ENCODE data around the gene MAP7.

Gene MAP7

GRCh38 chr6:136563386-136564152 lies 13.3 kb upstream of the MAP7 start:
- DNase-seq = no peak

- DNase-seq = no peak
Measured at GRCh38 chr6:136562211-136562610, 12.0 kb upstream of the MAP7 start.

DNA sequence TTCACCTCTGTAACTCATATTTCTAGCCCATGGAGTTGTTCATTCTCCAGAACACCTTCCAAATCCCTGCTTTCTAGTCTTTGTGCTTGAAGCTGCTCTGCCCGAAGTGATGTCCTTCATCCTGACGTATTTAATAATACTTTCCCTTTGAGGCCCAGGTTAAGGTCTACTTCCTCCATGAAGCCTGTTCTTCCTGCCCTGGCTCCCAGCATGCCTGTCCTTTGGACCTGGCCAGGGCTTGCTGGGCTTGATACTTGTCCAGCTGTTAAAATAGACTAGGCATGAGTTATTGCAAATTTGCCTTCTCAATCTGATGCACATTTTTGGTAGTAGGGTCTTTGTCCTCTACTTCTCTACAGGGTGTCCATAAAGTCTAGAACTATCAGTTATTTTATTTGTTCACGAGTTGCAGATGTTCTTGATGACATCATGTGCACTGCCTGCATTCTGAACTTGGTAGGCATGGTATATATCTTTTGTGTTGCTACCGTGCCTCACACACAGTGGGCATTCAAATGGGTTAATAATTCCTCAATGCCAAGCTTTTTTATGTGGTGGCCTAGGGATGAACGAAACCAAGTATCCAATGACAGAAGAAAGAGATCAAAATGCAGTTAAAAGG lies 3.1 kb upstream of the MAP7 start:
- DNase-seq = no peak

DNA sequence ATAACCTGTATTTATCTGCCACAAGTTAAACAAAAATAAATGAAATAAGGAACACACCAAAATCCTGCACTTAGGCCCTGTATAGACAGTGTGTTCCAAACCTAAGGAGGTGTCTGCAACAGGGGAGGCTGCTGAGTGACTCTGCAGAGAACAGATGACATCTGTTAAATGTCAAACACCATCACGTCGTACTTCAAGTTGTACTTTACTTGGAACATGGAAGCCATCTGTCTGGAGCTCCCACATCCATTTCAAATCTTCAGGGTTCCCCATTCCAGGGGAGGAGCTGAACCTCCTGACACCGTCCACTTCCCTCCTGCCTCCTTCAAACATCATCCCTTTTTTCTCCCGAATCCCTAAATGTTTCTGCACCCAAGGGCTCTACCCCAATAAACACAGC lies 1.8 kb upstream of the MAP7 start:
- DNase-seq = no peak

DNA sequence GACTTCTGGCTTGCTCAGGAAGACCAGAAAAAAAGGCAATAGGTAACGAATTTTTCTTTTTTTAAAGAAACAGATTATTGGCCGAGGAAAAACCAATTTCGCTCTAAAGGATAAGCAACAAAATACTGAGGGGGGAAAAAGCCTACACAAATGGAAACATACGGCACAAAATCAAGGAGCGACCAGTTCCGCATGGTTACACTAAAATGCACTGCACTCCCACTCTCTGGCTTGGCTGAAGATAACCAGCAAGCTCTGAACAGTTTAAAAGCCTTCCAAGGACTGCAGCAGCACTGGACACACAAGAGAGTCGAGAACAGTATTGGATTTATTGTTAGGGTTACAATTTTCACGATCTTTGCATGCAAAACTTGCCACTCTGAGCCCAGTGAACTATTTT lies 881 bp upstream of the MAP7 start:
- DNase-seq = no peak

- DNase-seq = no peak
Measured at GRCh38 chr6:136550045-136550329, 235 bp downstream of the MAP7 start.

DNA sequence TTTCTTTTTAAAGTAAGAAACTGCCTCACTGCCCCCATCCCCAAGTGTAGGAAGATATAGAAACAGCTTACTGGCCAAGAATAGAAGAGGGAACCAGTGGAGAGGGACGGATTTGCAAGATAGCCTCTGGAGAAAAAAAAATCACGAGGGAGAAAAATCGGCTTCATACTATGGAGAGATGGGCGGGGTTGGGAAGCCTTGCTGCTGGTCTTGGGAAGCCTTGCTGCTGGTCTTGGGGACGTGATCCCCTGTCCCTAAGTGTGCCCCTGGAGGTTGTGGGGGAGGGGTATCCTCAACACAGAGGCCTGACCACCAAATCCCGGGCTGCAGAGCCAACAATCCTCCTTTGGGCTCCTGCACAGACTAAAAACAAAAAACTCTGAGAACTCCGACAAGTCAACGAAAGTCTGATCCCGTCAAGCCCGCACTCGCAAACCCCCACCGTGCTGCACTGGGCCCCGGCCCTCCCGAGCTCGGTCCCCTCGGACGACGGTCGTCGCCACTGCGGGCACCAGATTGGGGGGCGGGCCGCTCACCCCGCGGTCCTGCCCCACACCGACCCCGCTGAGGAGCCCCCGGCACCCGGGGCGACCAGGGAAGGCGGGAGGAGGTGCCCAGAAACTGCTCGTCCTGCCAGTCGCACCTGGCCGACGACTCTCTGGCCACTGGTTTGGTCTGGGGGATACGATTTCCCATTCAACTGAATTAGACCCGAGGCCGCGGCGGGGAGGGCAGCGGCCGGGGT lies 750 bp downstream of the MAP7 start:
- DNase-seq = peak; percentile 66

GRCh38 chr6:136548582-136549299 lies 1.5 kb downstream of the MAP7 start:
- DNase-seq = no peak

- DNase-seq = no peak
Measured at GRCh38 chr6:136547871-136548270, 2.4 kb downstream of the MAP7 start.

DNA sequence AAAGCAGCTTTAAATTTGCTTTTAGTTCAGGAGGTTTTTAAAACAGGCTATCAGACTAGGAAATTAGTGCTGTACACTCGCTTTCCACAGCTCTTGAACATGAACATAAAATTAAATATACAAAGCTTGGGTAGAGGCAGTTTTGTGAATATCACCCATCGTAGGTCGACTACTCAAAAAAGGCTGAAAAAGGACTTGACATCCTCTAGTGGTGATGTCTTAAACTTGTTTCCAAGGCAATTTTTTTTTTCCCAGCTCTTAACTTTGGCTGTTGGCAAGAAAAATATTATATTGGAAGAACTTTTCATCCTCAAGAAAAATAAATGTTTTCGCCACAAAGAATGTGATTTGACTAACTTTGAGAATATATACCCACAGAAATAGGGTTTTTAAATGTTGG lies 2.9 kb downstream of the MAP7 start:
- no peak for DNase-seq

DNA sequence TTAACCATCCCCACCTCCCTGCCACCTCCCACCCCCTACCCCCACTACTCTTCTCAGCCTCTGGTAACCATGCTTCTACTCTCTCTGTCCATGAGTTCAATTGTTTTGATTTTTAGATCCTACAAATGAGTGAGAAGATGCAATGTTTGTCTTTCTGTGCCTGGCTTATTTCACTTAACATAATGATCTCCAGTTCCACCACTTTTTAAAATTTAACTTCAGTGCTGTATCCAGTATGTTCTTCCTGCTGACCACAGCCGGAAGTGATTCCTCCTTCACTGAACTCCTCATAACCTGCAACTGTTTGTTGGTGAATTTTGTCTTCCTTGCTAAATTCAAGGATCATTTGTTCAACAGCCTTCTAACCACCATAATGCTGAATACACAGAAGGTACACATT lies 3.9 kb downstream of the MAP7 start:
- DNase-seq = no peak

GRCh38 chr6:136544326-136544725 lies 5.9 kb downstream of the MAP7 start:
- DNase-seq = no peak

GRCh38 chr6:136541395-136541794 lies 8.8 kb downstream of the MAP7 start:
- no peak for DNase-seq

DNA sequence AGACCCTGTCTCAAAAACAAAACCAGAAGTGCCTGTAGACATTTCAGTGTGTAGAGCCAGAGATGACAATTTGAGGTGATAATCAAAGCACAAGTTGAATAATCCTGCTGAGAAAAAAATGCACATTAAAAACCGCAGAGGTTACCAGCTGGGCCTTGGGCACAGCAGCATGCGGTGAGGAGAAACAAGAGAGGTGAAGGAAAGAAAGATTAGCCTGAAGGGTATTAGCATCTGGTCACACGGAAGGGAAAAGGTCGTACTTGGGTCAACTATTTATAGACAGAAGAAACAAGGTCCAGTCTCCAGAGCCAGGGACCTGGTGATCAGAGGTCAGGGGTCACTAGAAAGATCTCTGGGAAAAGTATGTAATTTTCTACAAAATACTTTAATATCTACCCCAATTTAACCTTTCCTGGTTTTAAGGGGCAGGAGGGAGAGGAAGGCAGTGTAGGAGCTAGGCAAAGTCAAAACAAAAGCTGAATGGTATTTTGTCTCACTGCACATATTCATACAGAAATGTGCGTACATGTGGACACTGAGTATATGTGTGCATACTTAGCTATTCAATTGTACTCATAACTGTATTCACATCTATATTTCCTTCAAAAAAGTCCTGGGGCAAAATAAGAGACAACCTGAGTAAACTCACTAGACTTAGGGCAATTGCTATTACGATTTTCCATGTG lies 10.1 kb downstream of the MAP7 start:
- DNase-seq = no peak

- DNase-seq = no peak
Measured at GRCh38 chr6:136538836-136539235, 11.4 kb downstream of the MAP7 start.

DNA sequence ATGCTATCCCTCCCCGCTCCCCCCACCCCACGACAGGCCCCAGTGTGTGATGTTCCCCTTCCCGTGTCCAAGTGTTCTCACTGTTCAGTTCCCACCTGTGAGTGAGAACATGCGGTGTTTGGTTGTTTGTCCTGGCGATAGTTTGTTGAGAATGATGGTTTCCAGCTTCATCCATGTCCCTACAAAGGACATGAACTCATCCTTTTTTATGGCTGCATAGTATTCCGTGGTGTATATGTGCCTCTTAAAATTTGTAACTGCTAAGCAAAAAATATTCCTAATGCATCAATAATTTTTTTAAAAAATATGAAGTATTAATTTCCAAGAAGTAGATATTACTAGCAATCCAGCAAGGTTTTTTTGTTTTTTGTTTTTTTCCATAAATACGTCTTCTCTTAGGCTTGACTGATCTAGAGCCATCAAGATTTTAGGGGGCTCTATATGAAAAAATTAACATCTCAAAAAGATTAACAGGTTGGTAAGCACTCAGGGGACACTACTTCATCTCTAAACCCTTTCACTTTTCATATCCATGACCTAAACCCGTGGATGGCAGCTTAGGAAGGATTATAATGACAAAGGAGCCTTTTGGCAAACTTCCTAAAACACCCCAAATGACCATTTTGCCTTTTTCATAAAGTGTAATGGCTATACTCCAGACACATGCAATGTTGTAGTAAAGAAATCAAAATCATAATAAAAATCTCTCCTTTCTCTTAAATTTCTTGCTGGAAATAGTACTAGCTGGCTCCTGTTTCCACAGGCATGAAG lies 14.2 kb downstream of the MAP7 start:
- no peak for DNase-seq

DNA sequence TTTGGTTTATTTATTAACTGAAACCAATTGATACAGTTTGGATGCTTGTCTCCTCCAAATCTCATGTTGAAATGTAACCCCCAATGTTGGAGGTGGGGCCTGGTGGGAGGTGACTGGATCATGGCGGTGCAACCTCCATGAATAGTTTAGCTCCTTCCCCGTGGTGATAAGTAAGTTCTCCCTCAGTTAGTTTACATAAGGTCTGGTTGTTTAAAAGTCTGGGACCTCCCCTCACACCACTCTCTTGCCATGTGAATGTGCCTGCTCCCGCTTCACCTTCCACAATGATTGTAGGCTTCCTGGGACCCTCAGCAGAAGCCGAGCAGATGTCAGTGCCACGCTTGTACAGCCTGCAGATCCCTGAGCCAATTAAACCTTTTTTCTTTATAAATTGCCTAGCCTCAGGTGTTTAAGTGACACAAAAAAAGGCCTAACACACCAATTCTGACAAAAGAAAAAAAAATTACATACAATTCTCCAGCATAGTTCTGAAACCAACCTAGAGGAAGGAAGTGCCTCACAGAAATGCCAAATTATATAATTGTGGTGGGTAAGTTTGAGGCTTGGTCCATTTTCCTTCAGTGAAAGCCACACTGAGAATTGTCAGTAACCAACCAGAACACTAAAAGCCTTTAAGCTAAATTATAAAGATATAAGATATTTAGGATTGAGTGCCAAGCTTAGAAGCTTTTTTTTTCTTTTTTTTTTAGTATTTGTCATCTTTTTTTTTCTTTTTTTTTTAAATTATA lies 15.0 kb downstream of the MAP7 start:
- DNase-seq = no peak

GRCh38 chr6:136534268-136534667 lies 16.0 kb downstream of the MAP7 start:
- DNase-seq = no peak

DNA sequence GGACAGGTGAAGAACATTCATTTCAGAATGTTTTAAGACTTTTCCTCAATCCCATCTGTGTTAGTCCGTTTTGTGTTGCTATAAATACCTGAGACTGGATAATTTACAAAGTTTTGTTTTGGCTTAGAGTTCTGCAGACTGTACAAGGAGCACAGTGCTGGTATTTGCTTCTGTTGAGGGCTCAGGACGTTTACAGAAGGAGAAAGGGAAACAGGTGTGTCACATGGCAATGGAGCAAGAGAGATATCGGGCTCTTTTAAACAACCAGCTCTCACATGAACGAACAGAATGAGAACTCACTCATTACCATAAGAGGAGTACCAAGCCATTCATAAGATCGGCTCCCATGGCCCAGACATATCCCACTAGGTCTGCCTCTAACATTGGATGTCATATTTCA lies 16.7 kb downstream of the MAP7 start:
- DNase-seq = no peak

DNA sequence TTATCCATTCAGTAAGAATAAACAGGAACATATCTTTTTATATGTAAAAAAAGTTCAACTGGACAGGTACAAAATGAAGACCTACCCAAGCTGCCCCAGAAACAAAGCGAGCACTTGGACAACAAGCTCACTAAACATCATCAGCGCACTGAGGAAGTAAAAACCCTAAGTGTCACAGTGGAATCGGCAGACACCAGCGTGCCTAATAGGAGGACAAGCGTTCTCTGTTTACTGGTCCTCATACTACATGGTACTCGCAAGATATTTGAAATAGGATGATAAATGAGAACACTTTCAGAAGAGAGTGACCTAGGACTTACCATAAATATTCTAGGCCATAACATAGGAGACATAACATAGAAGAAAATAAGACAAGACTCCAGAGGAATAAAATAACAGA lies 18.2 kb downstream of the MAP7 start:
- no peak for DNase-seq

DNA sequence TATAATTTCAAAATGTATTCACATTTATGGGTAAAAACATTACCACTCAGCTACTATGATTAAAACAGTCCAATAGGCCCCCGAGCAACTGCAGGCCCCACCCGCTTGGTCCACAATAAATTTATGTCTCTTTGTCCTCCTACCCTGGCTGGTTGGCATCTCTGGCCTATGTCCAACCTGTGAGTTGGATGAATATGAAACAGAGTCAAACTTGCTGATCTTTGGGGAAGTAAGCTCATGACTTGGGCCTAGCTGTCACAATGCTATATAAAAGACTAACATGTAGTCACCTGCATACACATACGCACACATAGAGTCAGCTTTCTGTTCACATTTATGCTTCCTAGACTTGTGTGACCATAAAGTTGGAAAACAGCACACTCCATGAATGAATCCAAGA lies 20.5 kb downstream of the MAP7 start:
- no peak for DNase-seq

GRCh38 chr6:136528477-136528876 lies 21.7 kb downstream of the MAP7 start:
- no peak for DNase-seq
